GM23248 (cell line): Measurements from ENCODE around the gene PIEZO2. TPM values are rescaled to one million over a fixed set of nuclear protein-coding genes. Genes with fewer than 3 reads are reported as not detected.
A peak's percentile ranks its signal among the peaks of the same experiment; 100 is the strongest.

Experiments
- DNase-seq: peaks from one replicate; pipeline ENCODE4 v3.0.0-alpha.2; 2015
- H2AFZ ChIP-seq: fragments of 200-600 bp; sonication (generic); 2 replicates; pipeline ENCODE4 v1.6.1; 2016; ENCODE audit warnings: antibody characterized with exemption
- H3F3A ChIP-seq: fragments of 200-600 bp; sonication (generic); 2 replicates; pipeline ENCODE4 v1.6.1; 2016; ENCODE audit warnings: mild to moderate bottlenecking, antibody characterized with exemption, mixed run types; ENCODE audit not compliant: insufficient read depth
- H3K27ac ChIP-seq: fragments of 200-600 bp; sonication (generic); 2 replicates; pipeline ENCODE4 v1.5.1; 2016; ENCODE audit warnings: mild to moderate bottlenecking
- H3K27me3 ChIP-seq: fragments of 200-600 bp; sonication (generic); replicated peaks from 2 replicates; pipeline ENCODE4 v1.6.1; 2016; ENCODE audit warnings: mild to moderate bottlenecking; ENCODE audit not compliant: insufficient read depth
- H3K36me3 ChIP-seq: fragments of 200-600 bp; sonication (generic); 2 replicates; pipeline ENCODE4 v1.6.1; 2016; ENCODE audit warnings: low read depth, mild to moderate bottlenecking
- H3K4me1 ChIP-seq: fragments of 200-600 bp; sonication (generic); 2 replicates; pipeline ENCODE4 v1.6.1; 2016; ENCODE audit warnings: mild to moderate bottlenecking; ENCODE audit not compliant: insufficient read depth
- H3K4me2 ChIP-seq: fragments of 200-600 bp; sonication (generic); one replicate; pipeline ENCODE4 v1.6.1; 2016; ENCODE audit warnings: mild to moderate bottlenecking; ENCODE audit not compliant: unreplicated experiment
- H3K4me3 ChIP-seq: fragments of 200-600 bp; sonication (generic); 2 replicates; pipeline ENCODE4 v1.5.1; 2016; ENCODE audit warnings: mild to moderate bottlenecking
- H3K79me2 ChIP-seq: fragments of 200-600 bp; sonication (generic); 2 replicates; pipeline ENCODE4 v1.6.1; 2016; ENCODE audit warnings: mild to moderate bottlenecking; ENCODE audit not compliant: insufficient read depth
- H3K9ac ChIP-seq: fragments of 200-600 bp; sonication (generic); 2 replicates; pipeline ENCODE4 v1.6.1; 2016; ENCODE audit warnings: mild to moderate bottlenecking
- H3K9me2 ChIP-seq: fragments of 200-600 bp; sonication (generic); 2 replicates; pipeline ENCODE4 v1.6.1; 2016; ENCODE audit warnings: mixed run types, mild to moderate bottlenecking, moderate library complexity; ENCODE audit not compliant: insufficient read depth
- H3K9me3 ChIP-seq: fragments of 200-600 bp; sonication (generic); one replicate; pipeline ENCODE4 v1.6.1; 2017; ENCODE audit warnings: low read depth
- H4K20me1 ChIP-seq: fragments of 200-600 bp; sonication (generic); 2 replicates; pipeline ENCODE4 v1.6.0; 2016; ENCODE audit not compliant: insufficient read depth
- EZH2 ChIP-seq: fragments of 200-600 bp; sonication (generic); IDR thresholded peaks from 2 replicates; pipeline ENCODE4 v1.6.1; 2018; ENCODE audit warnings: antibody characterized with exemption, mild to moderate bottlenecking; ENCODE audit not compliant: insufficient read depth, poor library complexity, severe bottlenecking
- EZH2phosphoT487 ChIP-seq: fragments of 200-600 bp; sonication (generic); IDR thresholded peaks from 2 replicates; pipeline ENCODE4 v1.6.1; 2018; ENCODE audit warnings: antibody characterized with exemption, moderate library complexity, mild to moderate bottlenecking, low read depth; ENCODE audit not compliant: insufficient read depth
- WGBS, 2 experiments: methylation state at CpG; one replicate each; pipeline ENCODE4 v1.1.6; 2015 to 2017; ENCODE audit warnings: low lambda C conversion rate in 2 of 2, low coverage in 1 of 2; ENCODE audit errors: missing lambda C conversion rate in 2 of 2; 5-methylcytosine and 5-hydroxymethylcytosine counted together
- in situ Hi-C: fragments of 300-500 bp; cut with MboI; formaldehyde crosslinking; loops from 2 replicates; pipeline ENCODE4 v1.15.0; 2020
- polyA plus RNA-seq: library from polyadenylated mRNA; unstranded; fragments of >200 nt; fragmentation: Nextera tagmentation; extraction: Ambion mirVana; gene quantifications from 2 replicates; pipeline ENCODE4 v1.2.1, GENCODE V29; 2016
- total RNA-seq: library from RNA; depleted of rRNA; stranded (reverse); fragments of >200 nt; shearing (Covaris generic); gene quantifications from 2 replicates; pipeline ENCODE4 v1.2.3, GENCODE V29; 2014

Gene PIEZO2
- total and polyA plus RNA-seq, 2 experiments from 2014 or later, result 0.93 to 1.5 TPM

- no peak overlapping the region for H3K4me3 ChIP-seq
- H3K27ac ChIP-seq, result no peak overlapping the region
- in situ Hi-C loops, result no loop called here
- no peak overlapping the region for H2AFZ ChIP-seq
- DNase-seq, result no peak
- no peak overlapping the region for H3K4me2 ChIP-seq
- no peaks in the 10 kb centered on the region for H3K9me2 ChIP-seq
- no peaks in the 10 kb centered on the region for H3K36me3 ChIP-seq
- H3K9me3 ChIP-seq, result no peaks in the 10 kb centered on the region
- no peaks in the 10 kb centered on the region for H3F3A ChIP-seq
- TF ChIP-seq EZH2 (no peak), EZH2phosphoT487 (no peak)
- H3K79me2 ChIP-seq, result no peaks in the 10 kb centered on the region
- H3K9ac ChIP-seq, result no peak overlapping the region
- H4K20me1 ChIP-seq, result no peaks in the 10 kb centered on the region
- H3K4me1 ChIP-seq, result no peaks in the 10 kb centered on the region
- H3K27me3 ChIP-seq, result no peaks in the 10 kb centered on the region
These were observed 172.3 kb downstream of the PIEZO2 start for GRCh38 chr18:10977042-10977441.

DNA sequence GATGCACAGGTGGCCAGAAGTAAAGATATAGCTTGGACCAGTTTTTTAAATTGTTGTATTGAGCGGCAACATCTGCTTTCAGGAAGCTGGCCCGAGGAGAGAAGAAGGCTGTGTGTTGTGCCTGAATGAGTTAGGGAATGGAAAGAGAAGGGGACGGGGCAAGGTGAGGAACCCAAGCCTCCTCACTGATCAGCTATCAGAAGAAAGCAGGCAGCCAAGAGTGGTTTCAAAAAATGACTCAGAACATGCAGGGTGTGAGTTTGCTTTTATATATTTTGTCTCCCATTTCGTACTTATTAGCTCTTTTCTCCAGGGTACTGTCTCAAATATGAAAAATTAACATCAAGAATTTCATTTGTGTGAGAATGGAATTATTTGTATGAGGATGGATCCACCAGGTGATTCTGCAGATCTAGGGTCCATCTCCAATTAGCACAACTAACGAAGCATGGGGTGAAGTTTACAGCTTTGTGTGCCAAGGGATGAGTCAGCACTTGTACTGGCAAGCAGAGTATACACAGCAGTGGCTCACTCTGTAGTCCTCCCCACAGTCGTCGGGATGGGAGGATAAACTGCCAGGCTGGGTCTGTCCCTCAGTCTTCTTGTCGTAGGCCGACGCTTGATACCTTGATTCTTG lies 175.7 kb downstream of the PIEZO2 start:
- no peaks in the 10 kb centered on the region for H4K20me1 ChIP-seq
- in situ Hi-C loops, result no loop called here
- H2AFZ ChIP-seq, result no peak overlapping the region
- H3K27ac ChIP-seq, result no peak overlapping the region
- 43% methylated on average over 10 of the region's 10 CpGs for WGBS, 2 experiments
- no peaks in the 10 kb centered on the region for H3K4me1 ChIP-seq
- H3K79me2 ChIP-seq, result no peaks in the 10 kb centered on the region
- H3F3A ChIP-seq, result no peaks in the 10 kb centered on the region
- DNase-seq, result peak; percentile 53
- H3K9ac ChIP-seq, result no peak overlapping the region
- no peaks in the 10 kb centered on the region for H3K27me3 ChIP-seq
- H3K9me2 ChIP-seq, result no peaks in the 10 kb centered on the region
- no peak overlapping the region for H3K4me2 ChIP-seq
- no peaks in the 10 kb centered on the region for H3K9me3 ChIP-seq
- H3K4me3 ChIP-seq, result no peak overlapping the region
- H3K36me3 ChIP-seq, result no peaks in the 10 kb centered on the region
- no peak for TF ChIP-seq EZH2
- TF ChIP-seq EZH2phosphoT487, result no peak

GRCh38 chr18:10971717-10972116 lies 177.7 kb downstream of the PIEZO2 start:
- no peak for DNase-seq
- Histone ChIP-seq H3K9ac (no peak overlapping the region), H3K4me1 (no peaks in the 10 kb centered on the region), H3K27me3 (no peaks in the 10 kb centered on the region), H2AFZ (no peak overlapping the region), H3K27ac (no peak overlapping the region), H4K20me1 (no peaks in the 10 kb centered on the region), H3K4me3 (no peak overlapping the region), H3F3A (no peaks in the 10 kb centered on the region), H3K9me2 (no peaks in the 10 kb centered on the region), H3K4me2 (no peak overlapping the region), H3K9me3 (no peaks in the 10 kb centered on the region), H3K79me2 (no peaks in the 10 kb centered on the region), H3K36me3 (no peaks in the 10 kb centered on the region)
- in situ Hi-C loops, result no loop called here
- TF ChIP-seq EZH2phosphoT487 (no peak), EZH2 (no peak)
- WGBS, 2 experiments, result 64 to 67% methylated on average over 4 of the region's 4 CpGs

DNA sequence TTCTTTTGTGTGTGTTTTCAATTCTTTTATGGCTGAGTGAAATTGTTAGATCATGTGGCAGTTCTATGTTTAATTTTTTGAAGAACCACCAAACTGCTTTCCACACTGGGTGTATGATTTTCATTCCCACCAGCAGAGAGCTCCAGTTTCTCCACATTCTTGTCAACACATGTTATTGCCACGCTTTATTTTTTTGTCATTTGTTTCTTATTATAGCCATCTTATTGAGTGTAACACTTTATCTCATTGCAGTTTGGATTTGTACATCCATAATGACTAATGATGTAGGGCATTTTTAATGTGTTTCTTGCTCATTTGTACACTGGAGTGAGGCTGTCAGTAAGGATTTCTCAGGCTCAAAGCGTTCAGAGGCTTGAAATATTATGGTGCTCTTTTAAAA lies 184.2 kb downstream of the PIEZO2 start:
- H3K79me2 ChIP-seq, result no peaks in the 10 kb centered on the region
- no peak overlapping the region for H3K27ac ChIP-seq
- H4K20me1 ChIP-seq, result no peaks in the 10 kb centered on the region
- no peaks in the 10 kb centered on the region for H3K9me3 ChIP-seq
- H3K27me3 ChIP-seq, result no peaks in the 10 kb centered on the region
- TF ChIP-seq EZH2phosphoT487 (no peak), EZH2 (no peak)
- in situ Hi-C loops, result no loop called here
- no peak overlapping the region for H2AFZ ChIP-seq
- peak; percentile 23 for DNase-seq
- no peaks in the 10 kb centered on the region for H3K9me2 ChIP-seq
- H3K4me2 ChIP-seq, result no peak overlapping the region
- no peaks in the 10 kb centered on the region for H3F3A ChIP-seq
- H3K36me3 ChIP-seq, result no peaks in the 10 kb centered on the region
- H3K4me1 ChIP-seq, result no peaks in the 10 kb centered on the region
- 0 to 5% methylated on average over 2 of the region's 2 CpGs for WGBS, 2 experiments
- no peak overlapping the region for H3K4me3 ChIP-seq
- no peak overlapping the region for H3K9ac ChIP-seq

DNA sequence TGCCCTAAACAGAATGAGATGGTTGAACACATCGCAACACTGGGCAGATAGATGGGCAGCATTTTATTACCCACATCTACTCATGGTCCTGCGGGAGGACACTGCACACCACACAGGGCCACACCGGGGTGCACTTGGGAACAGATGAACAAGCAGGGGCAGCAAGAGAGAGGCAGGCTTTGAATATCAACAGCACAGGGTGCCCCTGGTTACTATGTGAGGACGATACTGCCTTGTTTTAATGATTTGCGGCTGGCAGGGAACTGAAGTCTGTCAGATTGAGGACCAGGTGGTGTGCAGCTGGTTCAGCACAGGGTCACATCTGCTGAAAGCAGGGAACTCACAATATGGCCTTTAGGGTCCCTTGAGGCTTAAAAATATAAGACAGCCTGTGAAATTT lies 195.7 kb downstream of the PIEZO2 start:
- H3K9me2 ChIP-seq, result no peaks in the 10 kb centered on the region
- no peak overlapping the region for H2AFZ ChIP-seq
- H3K27ac ChIP-seq, result no peak overlapping the region
- H3K9me3 ChIP-seq, result no peaks in the 10 kb centered on the region
- no peak overlapping the region for H3K9ac ChIP-seq
- TF ChIP-seq EZH2phosphoT487 (no peak), EZH2 (no peak)
- no peak overlapping the region for H3K4me2 ChIP-seq
- H3F3A ChIP-seq, result no peaks in the 10 kb centered on the region
- WGBS, 2 experiments, result 53 to 55% methylated on average over 5 of the region's 5 CpGs
- no peaks in the 10 kb centered on the region; the same call in 1 of the 2 replicates for H3K27me3 ChIP-seq
- no peak for DNase-seq
- H3K36me3 ChIP-seq, result no peaks in the 10 kb centered on the region
- no peaks in the 10 kb centered on the region for H4K20me1 ChIP-seq
- no peak overlapping the region for H3K4me3 ChIP-seq
- H3K79me2 ChIP-seq, result no peaks in the 10 kb centered on the region
- H3K4me1 ChIP-seq, result no peaks in the 10 kb centered on the region
- in situ Hi-C loops, result no loop called here
